DND-41 (cell line): ENCODE data around the gene ALG1.
"Not testable (repeated sequence)": the region's sequence is repeated elsewhere in the genome, so short reads cannot be mapped to it uniquely, and the experiment has no call there.

Source experiments
- EZH2 ChIP-seq: IDR thresholded peaks from 3 replicates; pipeline ENCODE4 v1.6.1; 2012; ENCODE audit warnings: borderline replicate concordance, low read depth, mild to moderate bottlenecking, moderate library complexity, low read length, inconsistent platforms; ENCODE audit not compliant: severe bottlenecking
- TF ChIP-seq, protein P1 (sequence below): IDR thresholded peaks from 2 replicates; pipeline ENCODE4 v1.5.1; 2012; ENCODE audit warnings: borderline replicate concordance, low read length, moderate library complexity, mild to moderate bottlenecking; ENCODE audit not compliant: poor library complexity, severe bottlenecking; ENCODE audit errors: extremely low read depth

DNA sequence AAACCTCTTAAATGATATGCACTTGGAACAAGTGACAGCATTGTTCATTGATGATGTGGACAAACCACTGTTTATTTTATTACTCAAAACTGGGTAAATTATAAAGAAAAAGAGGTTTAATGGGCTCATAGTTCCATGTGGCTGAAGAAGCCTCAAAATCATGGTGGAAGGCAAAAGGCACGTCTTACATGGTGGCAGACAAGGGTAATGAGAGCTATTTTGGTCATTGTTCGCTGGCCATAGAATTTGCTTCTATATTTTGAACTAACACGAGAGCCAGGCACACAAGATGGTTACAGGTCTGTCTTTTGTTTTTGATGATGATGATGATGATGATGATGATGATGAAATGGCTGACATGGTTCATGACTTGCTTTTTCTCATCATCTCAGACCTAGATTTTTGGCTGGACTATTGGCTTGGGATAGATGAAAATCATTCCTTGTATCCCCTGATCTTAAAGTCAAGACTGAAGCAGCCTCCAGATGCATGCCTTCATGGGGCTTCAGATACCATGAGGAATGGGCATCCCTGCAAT lies 59.9 kb downstream of the ALG1 start:
- TF ChIP-seq, protein P1, sequence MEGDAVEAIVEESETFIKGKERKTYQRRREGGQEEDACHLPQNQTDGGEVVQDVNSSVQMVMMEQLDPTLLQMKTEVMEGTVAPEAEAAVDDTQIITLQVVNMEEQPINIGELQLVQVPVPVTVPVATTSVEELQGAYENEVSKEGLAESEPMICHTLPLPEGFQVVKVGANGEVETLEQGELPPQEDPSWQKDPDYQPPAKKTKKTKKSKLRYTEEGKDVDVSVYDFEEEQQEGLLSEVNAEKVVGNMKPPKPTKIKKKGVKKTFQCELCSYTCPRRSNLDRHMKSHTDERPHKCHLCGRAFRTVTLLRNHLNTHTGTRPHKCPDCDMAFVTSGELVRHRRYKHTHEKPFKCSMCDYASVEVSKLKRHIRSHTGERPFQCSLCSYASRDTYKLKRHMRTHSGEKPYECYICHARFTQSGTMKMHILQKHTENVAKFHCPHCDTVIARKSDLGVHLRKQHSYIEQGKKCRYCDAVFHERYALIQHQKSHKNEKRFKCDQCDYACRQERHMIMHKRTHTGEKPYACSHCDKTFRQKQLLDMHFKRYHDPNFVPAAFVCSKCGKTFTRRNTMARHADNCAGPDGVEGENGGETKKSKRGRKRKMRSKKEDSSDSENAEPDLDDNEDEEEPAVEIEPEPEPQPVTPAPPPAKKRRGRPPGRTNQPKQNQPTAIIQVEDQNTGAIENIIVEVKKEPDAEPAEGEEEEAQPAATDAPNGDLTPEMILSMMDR: not testable (repeated sequence)
- TF ChIP-seq EZH2: not testable (repeated sequence)
